ENCODE measurements around the gene AHRR.
"Not testable (repeated sequence)": the region's sequence is repeated elsewhere in the genome, so short reads cannot be mapped to it uniquely, and the experiment has no call there.

Gene AHRR

DNA sequence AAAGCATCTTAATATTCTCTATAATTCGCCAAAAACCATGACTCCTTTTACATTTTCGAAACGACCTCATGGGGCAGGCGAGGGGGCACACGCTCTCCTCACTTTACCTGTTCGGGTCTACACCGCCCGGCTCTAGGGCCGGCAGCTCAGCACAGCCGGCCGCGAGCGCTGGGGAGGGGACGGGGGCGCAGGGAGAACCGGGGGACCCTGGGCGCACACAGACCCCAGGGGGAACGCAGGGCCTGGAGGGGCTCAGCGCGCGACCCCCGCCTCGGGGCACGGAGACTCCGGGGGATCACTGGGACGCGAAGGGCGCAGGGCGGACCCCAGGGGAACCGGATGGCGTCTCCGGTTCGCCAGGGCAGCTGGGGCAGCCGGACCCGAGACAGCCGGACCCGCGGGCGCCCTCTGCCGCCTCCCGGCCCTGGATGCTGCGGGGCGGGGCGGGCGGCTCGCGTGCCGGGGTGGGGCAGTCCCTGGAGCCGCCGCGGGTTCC, at the start of gene AHRR:
TSS of gene AHRR (plus strand) at position 485 of the 496 bp plus-strand sequence. CDS start 22,189 bp downstream, outside the sequence.
- Mint-ChIP-seq H3K36me3 (ENCODE audit: low read depth) (peaks cover 5% of the 10 kb centered on the region), H3K4me3 (peak within 1 kb of the TSS; percentile 81), H3K27me3 (ENCODE audit: low read depth) (peaks cover 15% of the 10 kb centered on the region), H3K9me3 (no peaks in the 10 kb centered on the region), H3K4me1 (ENCODE audit: low read depth) (peaks cover 10% of the 10 kb centered on the region), H3K27ac (peak within 1 kb of the TSS; percentile 45)

GRCh38 chr5:271828-272167, 49.7 kb upstream of the AHRR start:
- not testable (repeated sequence) for H3K9me3 Mint-ChIP-seq; H3K27me3 Mint-ChIP-seq (ENCODE audit: low read depth)
- peak overlapping the region; percentile 91 for H3K27ac Mint-ChIP-seq
- H3K4me1 Mint-ChIP-seq (ENCODE audit: low read depth) = peaks cover 30% of the 10 kb centered on the region
- peaks cover 14% of the 10 kb centered on the region for H3K36me3 Mint-ChIP-seq (ENCODE audit: low read depth)
- peak overlapping the region; percentile 96 for H3K4me3 Mint-ChIP-seq

GRCh38 chr5:273091-273490, 48.4 kb upstream of the AHRR start:
- peak overlapping the region; percentile 77 for H3K27ac Mint-ChIP-seq

GRCh38 chr5:273491-273890, 48.0 kb upstream of the AHRR start:
- H3K4me1 Mint-ChIP-seq (ENCODE audit: low read depth) = peaks cover 31% of the 10 kb centered on the region
- not testable (repeated sequence) for H3K9me3 Mint-ChIP-seq; H3K27me3 Mint-ChIP-seq (ENCODE audit: low read depth)
- peaks cover 12% of the 10 kb centered on the region for H3K36me3 Mint-ChIP-seq (ENCODE audit: low read depth)
- peak overlapping the region; percentile 5 for H3K27ac Mint-ChIP-seq
- peak overlapping the region; percentile 96 for H3K4me3 Mint-ChIP-seq

More at GRCh38 chr5:273091-273490, 48.4 kb upstream of the AHRR start:
- Mint-ChIP-seq H3K4me1 (ENCODE audit: low read depth) (peaks cover 31% of the 10 kb centered on the region), H3K36me3 (ENCODE audit: low read depth) (peaks cover 12% of the 10 kb centered on the region), H3K4me3 (peak overlapping the region; percentile 96)
- H3K27me3 Mint-ChIP-seq (ENCODE audit: low read depth); H3K9me3 Mint-ChIP-seq: not testable (repeated sequence)

GRCh38 chr5:274346-274745, 47.2 kb upstream of the AHRR start:
- not testable (repeated sequence) for H3K4me3 Mint-ChIP-seq; H3K27ac Mint-ChIP-seq; H3K27me3 Mint-ChIP-seq (ENCODE audit: low read depth); H3K9me3 Mint-ChIP-seq
- peaks cover 31% of the 10 kb centered on the region for H3K4me1 Mint-ChIP-seq (ENCODE audit: low read depth)
- H3K36me3 Mint-ChIP-seq (ENCODE audit: low read depth) = peaks cover 12% of the 10 kb centered on the region

- Mint-ChIP-seq H3K4me1 (ENCODE audit: low read depth) (peaks cover 21% of the 10 kb centered on the region), H3K36me3 (ENCODE audit: low read depth) (peaks cover 9% of the 10 kb centered on the region), H3K27ac (no peak overlapping the region), H3K27me3 (ENCODE audit: low read depth) (no peaks in the 10 kb centered on the region), H3K9me3 (no peaks in the 10 kb centered on the region), H3K4me3 (no peak overlapping the region)
These were observed 42.9 kb upstream of the AHRR start for GRCh38 chr5:278646-279045.

DNA sequence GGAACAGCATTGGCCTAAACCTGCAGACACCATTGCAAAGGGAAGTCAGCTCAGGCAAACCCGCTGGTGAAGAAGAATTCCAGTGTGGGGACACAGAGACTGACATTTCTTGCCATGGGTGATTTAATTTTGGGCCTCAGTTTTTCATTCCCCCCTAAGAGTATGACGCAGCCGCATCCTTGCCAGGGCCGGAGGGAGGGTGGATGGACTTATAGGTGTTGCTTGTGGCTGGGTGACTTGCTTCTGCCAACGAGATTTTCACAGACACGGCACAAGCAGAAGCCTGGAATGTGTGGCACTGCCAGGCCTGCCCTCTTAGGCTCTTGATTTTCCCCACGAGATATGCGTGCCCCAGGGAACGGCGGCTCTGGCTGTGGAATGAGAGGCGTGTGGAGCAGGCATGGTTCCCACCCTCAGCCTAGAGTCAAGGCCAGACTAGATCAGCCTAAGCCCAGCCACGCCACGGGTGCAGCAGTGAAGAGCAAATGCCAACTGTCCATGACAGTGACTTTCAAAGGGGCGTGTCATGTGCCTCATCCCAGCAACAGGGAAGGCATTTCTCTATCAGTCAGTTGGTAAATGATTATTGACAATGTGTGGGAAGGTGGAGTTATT, 42.4 kb upstream of the AHRR start:
- peaks cover 13% of the 10 kb centered on the region for H3K36me3 Mint-ChIP-seq (ENCODE audit: low read depth)
- H3K27ac Mint-ChIP-seq; H3K4me3 Mint-ChIP-seq; H3K27me3 Mint-ChIP-seq (ENCODE audit: low read depth); H3K9me3 Mint-ChIP-seq: not testable (repeated sequence)
- H3K4me1 Mint-ChIP-seq (ENCODE audit: low read depth) = peaks cover 17% of the 10 kb centered on the region

DNA sequence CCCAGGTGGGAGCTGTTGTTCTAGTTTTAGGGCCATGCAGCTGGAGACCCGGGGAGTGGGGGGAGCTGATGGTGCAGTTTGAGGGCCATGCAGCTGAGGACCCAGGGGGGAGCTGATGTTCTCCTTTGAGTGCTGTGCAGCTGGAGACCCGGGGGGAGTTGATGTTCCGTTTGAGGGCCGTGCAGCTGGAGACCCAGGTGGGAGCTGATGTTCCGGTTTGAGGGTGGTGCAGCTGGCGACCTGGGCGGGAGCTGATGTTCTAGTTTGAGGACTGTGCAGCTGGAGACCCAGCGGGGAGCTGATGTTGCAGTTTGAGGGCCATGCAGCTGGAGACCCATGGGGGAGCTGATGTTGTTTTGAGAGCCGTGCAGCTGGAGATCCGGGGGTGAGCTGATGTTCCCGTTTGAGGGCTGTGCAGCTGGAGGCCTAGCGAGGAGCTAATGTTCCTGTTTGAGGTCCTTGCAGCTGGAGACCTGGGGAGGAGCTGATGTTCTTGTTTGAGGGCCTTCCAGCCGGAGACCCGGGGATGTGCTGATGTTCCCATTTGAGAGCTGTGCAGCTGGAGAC, 35.4 kb upstream of the AHRR start:
- H3K9me3 Mint-ChIP-seq = no peaks in the 10 kb centered on the region
- H3K4me1 Mint-ChIP-seq (ENCODE audit: low read depth) = peaks cover 12% of the 10 kb centered on the region
- H3K27ac Mint-ChIP-seq = no peak overlapping the region
- no peaks in the 10 kb centered on the region for H3K27me3 Mint-ChIP-seq (ENCODE audit: low read depth)
- H3K36me3 Mint-ChIP-seq (ENCODE audit: low read depth) = peaks cover 21% of the 10 kb centered on the region
- no peak overlapping the region for H3K4me3 Mint-ChIP-seq

GRCh38 chr5:290200-290599, 31.3 kb upstream of the AHRR start:
- H3K27ac Mint-ChIP-seq; H3K4me1 Mint-ChIP-seq (ENCODE audit: low read depth); H3K9me3 Mint-ChIP-seq; H3K4me3 Mint-ChIP-seq; H3K27me3 Mint-ChIP-seq (ENCODE audit: low read depth): not testable (repeated sequence)
- H3K36me3 Mint-ChIP-seq (ENCODE audit: low read depth) = peaks cover 21% of the 10 kb centered on the region

DNA sequence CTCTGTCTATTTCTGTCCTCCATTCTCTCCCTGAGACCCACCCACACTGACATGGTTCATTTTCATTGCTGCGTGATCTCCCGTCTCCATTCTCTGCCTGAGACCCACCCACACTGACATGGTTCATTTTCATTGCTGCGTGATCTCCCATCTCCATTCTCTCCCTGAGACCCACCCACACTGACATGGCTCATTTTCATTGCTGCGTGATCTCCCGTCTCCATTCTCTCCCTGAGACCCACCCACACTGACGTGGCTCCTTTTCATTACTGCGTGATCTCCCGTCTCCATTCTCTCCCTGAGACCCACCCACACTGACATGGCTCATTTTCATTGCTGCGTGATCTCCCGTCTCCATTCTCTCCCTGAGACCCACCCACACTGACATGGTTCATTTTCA, 30.2 kb upstream of the AHRR start:
- H3K27me3 Mint-ChIP-seq (ENCODE audit: low read depth); H3K27ac Mint-ChIP-seq; H3K9me3 Mint-ChIP-seq; H3K4me3 Mint-ChIP-seq: not testable (repeated sequence)
- peaks cover 11% of the 10 kb centered on the region for H3K4me1 Mint-ChIP-seq (ENCODE audit: low read depth)
- H3K36me3 Mint-ChIP-seq (ENCODE audit: low read depth) = peaks cover 20% of the 10 kb centered on the region

- H3K4me3 Mint-ChIP-seq; H3K27me3 Mint-ChIP-seq (ENCODE audit: low read depth); H3K27ac Mint-ChIP-seq; H3K9me3 Mint-ChIP-seq: not testable (repeated sequence)
- Mint-ChIP-seq H3K36me3 (ENCODE audit: low read depth) (peaks cover 12% of the 10 kb centered on the region), H3K4me1 (ENCODE audit: low read depth) (peaks cover 24% of the 10 kb centered on the region)
These were observed 26.7 kb upstream of the AHRR start for GRCh38 chr5:294788-295187.

DNA sequence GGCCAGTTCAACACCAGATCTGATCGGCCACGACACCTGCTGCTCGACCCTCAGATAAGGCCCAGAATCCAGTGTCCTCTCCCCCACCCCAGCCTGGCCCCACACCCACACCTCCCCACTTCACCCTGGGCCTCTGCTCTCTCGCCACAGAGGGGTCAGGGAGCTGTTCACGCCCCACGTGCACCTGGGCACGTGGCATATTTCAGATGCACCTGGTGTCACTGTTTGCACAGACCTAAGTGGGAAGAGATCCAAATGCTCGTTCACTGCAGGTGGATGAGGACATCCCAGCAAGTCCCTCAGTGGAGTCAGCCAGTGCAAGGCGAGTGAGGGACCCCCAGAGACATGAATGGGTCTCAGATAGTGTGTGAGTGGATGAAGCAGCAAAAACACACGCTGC, 25.3 kb upstream of the AHRR start:
- not testable (repeated sequence) for H3K27ac Mint-ChIP-seq; H3K9me3 Mint-ChIP-seq; H3K27me3 Mint-ChIP-seq (ENCODE audit: low read depth); H3K36me3 Mint-ChIP-seq (ENCODE audit: low read depth)
- peak overlapping the region; percentile 9 for H3K4me3 Mint-ChIP-seq
- H3K4me1 Mint-ChIP-seq (ENCODE audit: low read depth) = peaks cover 23% of the 10 kb centered on the region

GRCh38 chr5:296954-297353, 24.6 kb upstream of the AHRR start:
- Mint-ChIP-seq H3K4me1 (ENCODE audit: low read depth) (peaks cover 20% of the 10 kb centered on the region), H3K4me3 (peak overlapping the region; percentile 4)
- H3K9me3 Mint-ChIP-seq; H3K36me3 Mint-ChIP-seq (ENCODE audit: low read depth); H3K27me3 Mint-ChIP-seq (ENCODE audit: low read depth); H3K27ac Mint-ChIP-seq: not testable (repeated sequence)

- H3K27ac Mint-ChIP-seq; H3K9me3 Mint-ChIP-seq; H3K27me3 Mint-ChIP-seq (ENCODE audit: low read depth); H3K36me3 Mint-ChIP-seq (ENCODE audit: low read depth): not testable (repeated sequence)
- Mint-ChIP-seq H3K4me1 (ENCODE audit: low read depth) (peaks cover 22% of the 10 kb centered on the region), H3K4me3 (peak overlapping the region; percentile 4)
These were observed 24.1 kb upstream of the AHRR start for GRCh38 chr5:297448-297847.

GRCh38 chr5:297991-298736, 23.4 kb upstream of the AHRR start:
- not testable (repeated sequence) for H3K27ac Mint-ChIP-seq; H3K36me3 Mint-ChIP-seq (ENCODE audit: low read depth)

More at GRCh38 chr5:297991-298736, 23.4 kb upstream of the AHRR start:
- H3K4me3 Mint-ChIP-seq; H3K9me3 Mint-ChIP-seq; H3K27me3 Mint-ChIP-seq (ENCODE audit: low read depth): not testable (repeated sequence)
- H3K4me1 Mint-ChIP-seq (ENCODE audit: low read depth) = peaks cover 19% of the 10 kb centered on the region

All from T-helper 1 cell treated with Interleukin-12 subunit alpha and Interleukin-12 subunit beta and Interleukin-4 antibody, amounts not matched to agents 30 μg/mL and 1 μg/mL, for 36 hours (primary cell).